GM12878 (cell line): ENCODE measurements around the gene LRRC4B.

Source experiments
- YBX1 ChIP-seq: fragments of 450-650 bp; IDR thresholded peaks from 2 replicates; pipeline ENCODE4 v1.6.1; 2016; ENCODE audit warnings: antibody characterized with exemption
- ZNF622 ChIP-seq: fragments of 450-650 bp; IDR thresholded peaks from 2 replicates; pipeline ENCODE4 v1.6.1; 2017; ENCODE audit warnings: mild to moderate bottlenecking, inconsistent platforms
- TF ChIP-seq, protein P1 (sequence below), 3 experiments: IDR thresholded peaks in 2 of 3; conservative IDR thresholded peaks in 1 of 3; 2 replicates each; pipeline ENCODE4 v1.5.1; 2011; ENCODE audit warnings: low read depth in 3 of 3, low read length in 3 of 3, mild to moderate bottlenecking in 3 of 3, control low read depth in 2 of 3, moderate library complexity in 2 of 3, inconsistent platforms in 1 of 3, mixed read lengths in 1 of 3; ENCODE audit not compliant: control insufficient read depth in 2 of 3, insufficient read depth in 1 of 3; ENCODE audit errors: extremely low read depth in 1 of 3

- TF ChIP-seq ZNF622 (no peak), YBX1 (no peak)
- TF ChIP-seq, protein P1, sequence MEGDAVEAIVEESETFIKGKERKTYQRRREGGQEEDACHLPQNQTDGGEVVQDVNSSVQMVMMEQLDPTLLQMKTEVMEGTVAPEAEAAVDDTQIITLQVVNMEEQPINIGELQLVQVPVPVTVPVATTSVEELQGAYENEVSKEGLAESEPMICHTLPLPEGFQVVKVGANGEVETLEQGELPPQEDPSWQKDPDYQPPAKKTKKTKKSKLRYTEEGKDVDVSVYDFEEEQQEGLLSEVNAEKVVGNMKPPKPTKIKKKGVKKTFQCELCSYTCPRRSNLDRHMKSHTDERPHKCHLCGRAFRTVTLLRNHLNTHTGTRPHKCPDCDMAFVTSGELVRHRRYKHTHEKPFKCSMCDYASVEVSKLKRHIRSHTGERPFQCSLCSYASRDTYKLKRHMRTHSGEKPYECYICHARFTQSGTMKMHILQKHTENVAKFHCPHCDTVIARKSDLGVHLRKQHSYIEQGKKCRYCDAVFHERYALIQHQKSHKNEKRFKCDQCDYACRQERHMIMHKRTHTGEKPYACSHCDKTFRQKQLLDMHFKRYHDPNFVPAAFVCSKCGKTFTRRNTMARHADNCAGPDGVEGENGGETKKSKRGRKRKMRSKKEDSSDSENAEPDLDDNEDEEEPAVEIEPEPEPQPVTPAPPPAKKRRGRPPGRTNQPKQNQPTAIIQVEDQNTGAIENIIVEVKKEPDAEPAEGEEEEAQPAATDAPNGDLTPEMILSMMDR (IDR thresholded peaks at IDR 0.05 in 2 of 3, conservative IDR thresholded peaks at IDR 0.05 in 1 of 3; ENCODE audit: control insufficient read depth in 2 of 3, extremely low read depth in 1 of 3, insufficient read depth in 1 of 3, low read depth in 3 of 3, low read length in 3 of 3) = no peak
Measured at GRCh38 chr19:50479761-50480251, 88.4 kb downstream of the LRRC4B start.
